COLO829 (cell line): ENCODE data around the gene PIK3CG.

ENCODE experiments used
- DNase-seq: peaks from one replicate; pipeline ENCODE4 v3.0.0; 2012; ENCODE audit warnings: low spot score

Gene PIK3CG

DNA sequence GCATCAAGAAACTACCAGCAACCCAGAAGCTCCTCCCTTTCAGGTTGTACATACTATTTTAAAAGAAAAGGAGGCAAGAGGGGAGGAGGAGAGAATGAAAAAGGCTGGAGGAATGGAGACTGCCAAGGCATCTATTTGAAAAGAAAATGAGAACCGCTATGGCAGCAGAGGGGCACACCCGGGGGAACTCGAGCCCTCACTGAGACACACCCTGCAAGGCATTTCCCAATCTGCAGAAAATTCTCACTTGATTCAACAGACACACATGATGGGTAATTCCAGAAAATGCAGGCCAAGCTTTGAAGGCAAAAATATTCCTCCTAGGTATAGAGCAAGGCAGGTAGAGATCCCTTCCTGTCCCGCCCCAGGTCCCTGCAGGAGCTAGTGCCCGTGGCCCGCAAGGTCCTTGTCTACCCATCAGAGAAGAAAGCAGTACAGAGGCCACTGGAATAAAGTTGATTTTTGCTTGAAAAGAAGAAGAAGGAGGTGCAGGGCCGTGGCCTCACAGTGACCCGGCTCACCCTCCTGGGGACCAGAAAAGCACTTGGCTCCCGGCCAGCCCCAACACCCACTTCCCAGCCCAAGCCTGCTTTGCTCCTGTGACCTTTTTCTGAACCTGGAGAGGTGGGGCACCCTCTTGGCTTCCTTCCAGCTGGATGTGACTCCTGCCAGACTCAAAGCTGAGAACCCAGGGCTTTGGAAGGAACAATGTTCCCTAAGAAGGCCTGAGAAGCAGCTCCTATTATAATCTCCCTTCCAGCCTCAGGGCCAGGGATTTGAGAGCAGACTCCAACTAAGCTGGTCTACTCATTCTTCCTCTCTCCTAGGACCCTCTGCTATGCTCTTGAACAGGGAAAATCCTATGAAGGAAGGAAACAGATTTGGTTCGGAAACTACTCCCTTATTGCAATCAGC is 6.2 kb upstream of the PIK3CG start:
- peak; percentile 68 for DNase-seq

GRCh38 chr7:106862317-106863089 is 2.6 kb upstream of the PIK3CG start:
- no peak for DNase-seq

GRCh38 chr7:106863274-106863997 is 1.6 kb upstream of the PIK3CG start:
- no peak for DNase-seq

DNA sequence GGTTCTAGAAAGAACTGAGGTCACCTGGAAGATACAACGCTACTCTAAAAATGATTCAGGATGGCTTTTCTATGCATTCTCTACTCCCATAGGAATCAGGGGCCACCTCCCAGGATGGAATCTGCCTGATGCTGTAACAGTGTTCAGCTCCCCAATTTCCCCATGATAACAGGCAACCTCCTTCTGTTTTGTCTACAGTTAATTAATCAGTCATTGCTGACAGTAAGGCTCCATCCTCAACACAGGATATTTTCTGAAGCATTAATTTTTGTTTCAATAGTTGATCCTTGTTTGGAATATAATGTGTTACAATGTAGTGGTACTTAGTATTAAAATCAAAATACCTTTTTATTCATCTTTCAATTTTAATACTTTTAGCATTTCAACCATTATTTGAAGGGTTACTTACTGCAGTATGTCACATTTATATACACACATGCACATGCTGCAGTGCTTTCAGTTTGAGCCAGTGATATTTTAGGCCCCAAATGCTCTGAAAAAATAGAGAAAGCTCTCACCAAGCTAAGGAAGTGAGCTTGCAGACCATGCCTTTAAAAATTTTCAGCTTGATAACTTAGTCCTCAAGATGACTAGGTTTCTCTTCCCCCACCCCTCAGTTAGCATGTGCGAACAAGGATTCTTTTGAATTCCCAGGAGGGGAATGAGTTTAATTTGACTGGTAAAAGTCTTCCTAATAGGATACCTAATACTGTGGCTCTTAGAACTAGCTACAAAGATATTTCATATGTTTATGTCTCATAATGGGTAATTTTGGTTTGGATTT is 592 bp upstream of the PIK3CG start:
- no peak for DNase-seq

DNA sequence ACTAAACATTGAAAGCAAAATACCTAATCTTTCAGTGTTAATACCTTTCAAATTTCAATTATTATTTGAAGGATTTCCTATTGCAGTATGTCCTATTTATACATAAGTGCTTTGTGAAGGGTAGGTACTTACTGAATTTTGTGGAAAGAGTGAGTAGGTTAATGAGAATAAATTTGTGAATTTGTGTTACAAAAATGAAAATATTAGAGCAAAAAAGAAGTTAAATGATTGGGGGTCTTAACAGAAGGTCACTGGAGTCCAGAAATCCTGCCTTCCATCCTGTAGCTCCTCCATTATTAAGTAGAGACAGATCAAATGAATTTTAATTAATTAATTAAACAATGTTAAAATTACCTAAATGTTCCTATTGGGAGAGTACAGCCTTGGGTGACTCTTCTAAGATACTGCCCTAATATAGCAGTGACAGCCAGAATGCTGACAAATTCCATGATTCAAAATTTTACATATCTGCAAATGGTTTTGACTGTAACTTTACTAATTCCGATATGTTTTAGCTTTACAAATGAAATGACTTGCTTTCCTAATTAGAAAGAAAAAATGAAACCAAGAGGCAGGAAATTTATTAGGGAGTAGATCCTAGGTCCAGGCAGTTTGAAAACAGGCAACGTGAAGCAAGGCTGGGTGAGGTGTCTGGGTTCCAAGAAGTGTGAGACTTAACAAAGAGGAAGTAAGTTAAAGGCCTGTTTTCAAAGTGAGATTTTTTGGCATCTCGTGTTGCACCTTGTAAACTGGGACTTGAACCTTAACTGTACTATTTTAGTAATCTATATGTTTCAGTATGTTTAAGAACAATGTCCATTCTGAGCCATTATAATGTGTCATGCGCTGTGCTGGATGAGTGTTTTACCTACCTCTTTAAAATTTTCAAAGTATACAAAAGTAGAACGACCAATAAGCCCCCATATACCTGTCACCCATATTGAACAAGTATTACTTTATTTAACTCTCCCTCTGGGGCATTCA is 1.5 kb downstream of the PIK3CG start:
- DNase-seq = no peak

- no peak for DNase-seq
Measured at GRCh38 chr7:106867641-106868351, 2.7 kb downstream of the PIK3CG start.

DNA sequence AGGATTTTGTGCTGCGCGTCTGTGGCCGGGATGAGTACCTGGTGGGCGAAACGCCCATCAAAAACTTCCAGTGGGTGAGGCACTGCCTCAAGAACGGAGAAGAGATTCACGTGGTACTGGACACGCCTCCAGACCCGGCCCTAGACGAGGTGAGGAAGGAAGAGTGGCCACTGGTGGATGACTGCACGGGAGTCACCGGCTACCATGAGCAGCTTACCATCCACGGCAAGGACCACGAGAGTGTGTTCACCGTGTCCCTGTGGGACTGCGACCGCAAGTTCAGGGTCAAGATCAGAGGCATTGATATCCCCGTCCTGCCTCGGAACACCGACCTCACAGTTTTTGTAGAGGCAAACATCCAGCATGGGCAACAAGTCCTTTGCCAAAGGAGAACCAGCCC is 3.3 kb downstream of the PIK3CG start:
- DNase-seq = no peak

DNA sequence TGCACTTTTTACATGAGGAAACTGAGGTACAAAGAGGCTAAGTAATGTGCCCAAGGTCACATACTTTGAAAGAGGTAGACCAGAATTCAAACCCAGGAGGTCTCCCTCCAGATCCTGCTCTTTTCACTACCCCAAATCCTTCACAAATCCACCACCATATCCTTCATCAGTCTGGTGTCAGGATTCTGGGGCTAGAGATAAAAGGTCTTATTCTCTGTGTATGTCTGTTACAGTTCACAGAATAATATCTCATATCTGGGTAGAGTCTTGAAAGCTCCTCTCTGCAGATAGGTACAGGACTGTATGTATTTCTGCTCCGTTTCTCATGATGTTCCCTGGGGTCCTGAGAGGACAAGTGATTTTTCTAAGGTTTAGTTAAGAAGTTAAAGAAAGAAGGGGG is 4.9 kb downstream of the PIK3CG start:
- DNase-seq = no peak

GRCh38 chr7:106870528-106870927 is 5.4 kb downstream of the PIK3CG start:
- DNase-seq = no peak

- no peak for DNase-seq
Measured at GRCh38 chr7:106870983-106871410, 5.9 kb downstream of the PIK3CG start.

GRCh38 chr7:106871793-106872571 is 6.9 kb downstream of the PIK3CG start:
- DNase-seq = no peak

- DNase-seq = no peak
Measured at GRCh38 chr7:106872763-106873162, 7.7 kb downstream of the PIK3CG start.

GRCh38 chr7:106874076-106874475 is 9.0 kb downstream of the PIK3CG start:
- DNase-seq = no peak

GRCh38 chr7:106875508-106875907 is 10.4 kb downstream of the PIK3CG start:
- DNase-seq = no peak

- no peak for DNase-seq
Measured at GRCh38 chr7:106878748-106879439, 13.8 kb downstream of the PIK3CG start.

GRCh38 chr7:106881984-106882383 is 16.9 kb downstream of the PIK3CG start:
- no peak for DNase-seq

DNA sequence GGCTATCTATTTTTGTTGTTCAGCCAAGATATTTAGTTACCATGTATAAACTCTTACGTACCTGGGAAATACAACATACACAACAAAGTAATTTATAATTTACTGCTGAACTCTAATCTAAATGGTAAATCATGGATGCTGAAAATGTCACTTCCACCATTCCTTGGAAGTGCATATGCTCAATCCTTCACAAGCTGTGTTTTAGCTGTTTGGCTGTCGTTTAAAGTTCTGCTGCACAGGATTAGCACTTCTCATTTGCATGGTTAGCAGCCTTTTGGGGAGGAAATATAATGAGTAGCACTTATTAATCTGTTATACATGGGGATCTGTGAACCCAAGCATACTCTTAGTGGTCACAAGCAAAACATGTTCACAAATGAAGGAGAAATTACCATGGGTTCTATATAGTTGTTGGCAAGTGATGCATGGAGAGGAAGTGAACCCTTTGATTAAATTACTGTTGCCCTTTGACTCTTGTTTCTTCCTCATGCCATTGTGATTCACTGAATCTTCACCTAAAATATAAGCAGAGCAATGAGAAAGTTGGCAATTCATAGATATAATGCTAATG is 18.5 kb downstream of the PIK3CG start:
- DNase-seq = no peak

DNA sequence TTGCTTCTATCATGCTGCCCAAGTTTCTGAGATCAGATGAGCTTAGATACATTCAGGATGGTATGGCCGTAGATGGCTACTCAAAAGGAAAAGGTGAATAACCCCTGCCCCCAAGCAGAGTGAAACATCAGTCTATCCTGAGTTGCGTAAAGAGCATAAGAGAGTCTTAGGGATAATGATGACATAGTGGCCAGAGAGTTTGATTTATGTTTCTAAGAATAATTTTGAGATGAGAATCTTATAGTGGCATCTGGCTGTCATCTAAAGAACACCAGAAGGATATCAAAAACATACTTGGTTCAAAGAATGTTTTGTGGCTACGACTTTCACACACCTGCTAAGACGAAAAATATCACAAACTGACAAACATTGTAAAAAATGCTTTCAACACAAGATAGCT is 20.6 kb downstream of the PIK3CG start:
- DNase-seq = no peak
